Loucy (cell line): ENCODE results near the gene PPID.

ENCODE experiments used
- H2AFZ ChIP-seq: fragments of 200-600 bp; sonication (generic); 2 replicates; pipeline ENCODE4 v1.6.0; 2016; ENCODE audit warnings: antibody characterized with exemption, mild to moderate bottlenecking, low read length, moderate library complexity
- H3F3A ChIP-seq: fragments of 200-600 bp; 2 replicates; pipeline ENCODE4 v1.6.0; 2016; ENCODE audit warnings: antibody characterized with exemption, low read depth, mild to moderate bottlenecking
- H3K27me3 ChIP-seq: fragments of 200-600 bp; sonication (generic); 2 replicates; pipeline ENCODE4 v1.6.1; 2014; ENCODE audit warnings: low read length, mild to moderate bottlenecking; ENCODE audit not compliant: insufficient read depth, poor library complexity, severe bottlenecking
- H3K36me3 ChIP-seq: fragments of 200-600 bp; sonication (generic); 2 replicates; pipeline ENCODE4 v1.6.1; 2016; ENCODE audit warnings: low read length; ENCODE audit not compliant: insufficient read depth
- H3K4me1 ChIP-seq: fragments of 200-600 bp; sonication (generic); 2 replicates; pipeline ENCODE4 v1.5.1; 2014; ENCODE audit warnings: low read length, mild to moderate bottlenecking; ENCODE audit not compliant: insufficient read depth, poor library complexity, severe bottlenecking
- H3K4me2 ChIP-seq: fragments of 200-600 bp; sonication (generic); 2 replicates; pipeline ENCODE4 v1.6.0; 2014; ENCODE audit warnings: antibody characterized with exemption, low read length, low read depth, mild to moderate bottlenecking; ENCODE audit not compliant: poor library complexity, severe bottlenecking
- H3K4me3 ChIP-seq: fragments of 200-600 bp; sonication (generic); 2 replicates; pipeline ENCODE4 v1.5.1; 2014; ENCODE audit warnings: low read length, mild to moderate bottlenecking, mixed read lengths; ENCODE audit not compliant: poor library complexity, severe bottlenecking
- H3K79me2 ChIP-seq: fragments of 200-600 bp; sonication (generic); 2 replicates; pipeline ENCODE4 v1.6.1; 2014; ENCODE audit warnings: low read length; ENCODE audit not compliant: insufficient read depth
- H3K9ac ChIP-seq: fragments of 200-600 bp; sonication (generic); 2 replicates; pipeline ENCODE4 v1.6.0; 2014; ENCODE audit warnings: mild to moderate bottlenecking, low read depth, low read length, moderate library complexity; ENCODE audit not compliant: poor library complexity, severe bottlenecking
- H3K9me2 ChIP-seq: fragments of 200-600 bp; sonication (generic); replicated peaks from 2 replicates; pipeline ENCODE4 v1.6.1; 2016; ENCODE audit warnings: low read depth, low read length, mixed read lengths
- H3K9me3 ChIP-seq: fragments of 200-600 bp; sonication (generic); 2 replicates; pipeline ENCODE4 v1.6.1; 2014; ENCODE audit warnings: mild to moderate bottlenecking, antibody characterized with exemption, low read length, low read depth; ENCODE audit not compliant: insufficient read depth
- H4K20me1 ChIP-seq: fragments of 200-600 bp; sonication (generic); 2 replicates; pipeline ENCODE4 v1.6.0; 2014; ENCODE audit warnings: antibody characterized with exemption, low read length, mild to moderate bottlenecking; ENCODE audit not compliant: insufficient read depth, poor library complexity, severe bottlenecking
- EZH2phosphoT487 ChIP-seq: fragments of 200-600 bp; IDR thresholded peaks from 2 replicates; pipeline ENCODE4 v1.6.1; 2018; ENCODE audit warnings: antibody characterized with exemption, mild to moderate bottlenecking, moderate library complexity, borderline replicate concordance
- TF ChIP-seq, protein P1 (sequence below): fragments of 200-600 bp; sonication (generic); conservative IDR thresholded peaks from 2 replicates; pipeline ENCODE4 v1.5.1; 2014; ENCODE audit warnings: mild to moderate bottlenecking, antibody characterized with exemption, low read length

The PPID gene

DNA sequence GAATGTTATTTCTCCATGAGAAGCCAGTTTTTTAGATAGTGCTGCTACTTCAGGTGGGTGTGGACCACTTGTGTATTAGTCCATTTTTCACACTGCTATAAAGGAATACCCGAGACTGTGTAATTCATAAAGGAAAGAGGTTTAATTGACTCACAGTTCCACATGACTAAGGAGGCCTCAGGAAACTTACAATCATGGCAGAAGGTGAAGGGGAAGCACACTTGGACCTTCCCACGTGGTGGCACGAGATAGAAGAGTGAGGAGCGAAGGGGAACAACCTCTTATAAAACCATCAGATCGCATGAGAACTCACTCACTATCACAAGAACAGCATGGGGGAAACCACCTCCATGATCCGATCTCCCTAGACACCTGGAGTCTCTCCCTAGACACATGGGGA is 3.4 kb upstream of the PPID start:
- TF ChIP-seq, protein P1, sequence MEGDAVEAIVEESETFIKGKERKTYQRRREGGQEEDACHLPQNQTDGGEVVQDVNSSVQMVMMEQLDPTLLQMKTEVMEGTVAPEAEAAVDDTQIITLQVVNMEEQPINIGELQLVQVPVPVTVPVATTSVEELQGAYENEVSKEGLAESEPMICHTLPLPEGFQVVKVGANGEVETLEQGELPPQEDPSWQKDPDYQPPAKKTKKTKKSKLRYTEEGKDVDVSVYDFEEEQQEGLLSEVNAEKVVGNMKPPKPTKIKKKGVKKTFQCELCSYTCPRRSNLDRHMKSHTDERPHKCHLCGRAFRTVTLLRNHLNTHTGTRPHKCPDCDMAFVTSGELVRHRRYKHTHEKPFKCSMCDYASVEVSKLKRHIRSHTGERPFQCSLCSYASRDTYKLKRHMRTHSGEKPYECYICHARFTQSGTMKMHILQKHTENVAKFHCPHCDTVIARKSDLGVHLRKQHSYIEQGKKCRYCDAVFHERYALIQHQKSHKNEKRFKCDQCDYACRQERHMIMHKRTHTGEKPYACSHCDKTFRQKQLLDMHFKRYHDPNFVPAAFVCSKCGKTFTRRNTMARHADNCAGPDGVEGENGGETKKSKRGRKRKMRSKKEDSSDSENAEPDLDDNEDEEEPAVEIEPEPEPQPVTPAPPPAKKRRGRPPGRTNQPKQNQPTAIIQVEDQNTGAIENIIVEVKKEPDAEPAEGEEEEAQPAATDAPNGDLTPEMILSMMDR = no peak
- no peak for TF ChIP-seq EZH2phosphoT487
- Histone ChIP-seq H3K9me2 (no peaks in the 10 kb centered on the region), H3K4me3 (no peak overlapping the region), H3K36me3 (no peaks in the 10 kb centered on the region), H3K79me2 (peaks cover 16% of the 10 kb centered on the region), H3K9ac (no peak overlapping the region), H3F3A (no peaks in the 10 kb centered on the region), H4K20me1 (peaks cover 11% of the 10 kb centered on the region), H3K4me1 (peaks cover 16% of the 10 kb centered on the region), H3K9me3 (no peaks in the 10 kb centered on the region), H2AFZ (no peak overlapping the region), H3K27me3 (no peaks in the 10 kb centered on the region), H3K4me2 (no peak overlapping the region)

GRCh38 chr4:158724637-158725036 is 1.4 kb upstream of the PPID start:
- Histone ChIP-seq H3K9me3 (no peaks in the 10 kb centered on the region), H2AFZ (0 out of 2 replicates have a peak overlapping the region, but pooled peaks have one; percentile 2), H4K20me1 (peaks cover 18% of the 10 kb centered on the region), H3K4me1 (peaks cover 21% of the 10 kb centered on the region), H3K27me3 (no peaks in the 10 kb centered on the region), H3K9me2 (no peaks in the 10 kb centered on the region), H3F3A (no peaks in the 10 kb centered on the region), H3K36me3 (peaks cover 4% of the 10 kb centered on the region; the same call in 1 of the 2 replicates), H3K4me3 (no peak overlapping the region), H3K4me2 (peak overlapping the region; percentile 73), H3K79me2 (peaks cover 34% of the 10 kb centered on the region), H3K9ac (no peak overlapping the region)
- TF ChIP-seq EZH2phosphoT487 = no peak
- TF ChIP-seq, protein P1 = no peak

DNA sequence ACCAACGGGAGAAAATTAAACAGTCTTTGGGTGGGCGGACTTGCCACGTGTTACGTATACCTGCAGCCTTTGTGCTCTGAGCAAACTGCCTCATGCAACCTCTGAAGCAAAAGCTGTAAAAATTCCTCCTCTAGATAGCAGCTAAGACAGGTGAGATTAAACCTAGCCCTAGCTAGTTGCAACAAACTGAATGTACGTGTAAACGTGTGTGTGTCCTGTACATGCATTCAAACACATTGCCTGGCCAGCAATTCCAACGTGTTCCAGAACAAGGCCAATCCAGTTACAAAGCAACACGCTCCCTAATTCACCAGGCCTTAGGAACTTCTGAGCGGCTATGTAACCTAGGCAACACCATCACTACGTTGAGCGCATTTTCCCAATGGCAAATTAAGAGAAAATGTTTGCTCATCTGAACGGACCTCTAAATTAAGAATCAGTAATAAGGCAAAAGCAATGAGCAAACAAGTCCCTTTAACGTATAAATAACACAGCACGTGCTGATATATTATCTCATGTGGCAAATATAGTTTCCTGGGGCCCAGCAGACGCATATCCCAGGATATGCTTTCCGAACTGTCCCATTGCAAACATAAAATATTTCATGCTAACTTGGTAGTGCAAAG is 792 bp downstream of the PPID start:
- Histone ChIP-seq H3K27me3 (no peaks in the 10 kb centered on the region), H3K9ac (peak overlapping the region; percentile 96), H4K20me1 (peaks cover 22% of the 10 kb centered on the region), H3K79me2 (peaks cover 55% of the 10 kb centered on the region), H3K4me2 (peak overlapping the region; percentile 73), H3F3A (no peaks in the 10 kb centered on the region), H3K4me1 (peaks cover 32% of the 10 kb centered on the region), H3K36me3 (peaks cover 26% of the 10 kb centered on the region; the same call in 1 of the 2 replicates), H2AFZ (peak overlapping the region; percentile 88), H3K4me3 (peak overlapping the region; percentile 99), H3K9me3 (no peaks in the 10 kb centered on the region), H3K9me2 (no peaks in the 10 kb centered on the region)
- no peak for TF ChIP-seq EZH2phosphoT487
- TF ChIP-seq, protein P1 = no peak
